Ishikawa (cell line): ENCODE data around the gene AGO3.

Experiments used
- CEBPB ChIP-seq: IDR thresholded peaks from 2 replicates; pipeline ENCODE4 v1.6.1; 2012
- EP300 ChIP-seq: IDR thresholded peaks from 2 replicates; pipeline ENCODE4 v1.6.1; 2012; ENCODE audit warnings: borderline replicate concordance

- TF ChIP-seq CEBPB (no peak), EP300 (no peak)
These were observed 170.6 kb downstream of the AGO3 start for GRCh38 chr1:36101546-36101945.
